Panc1 (cell line): Measurements from ENCODE around the gene CARD10. TPM values are rescaled to one million over a fixed set of nuclear protein-coding genes. Genes with fewer than 3 reads are reported as not detected.

Experiments
- ATAC-seq: fragments of 200-7000 bp; cut with Tn5 transposase; 2 replicates; pipeline ENCODE4 v1.9.1; 2020; ENCODE audit warnings: mild to moderate bottlenecking, moderate library complexity
- BruUV-seq: library from RNA; stranded (reverse); fragments of 400-500 nt; replicated peaks from 2 replicates; lab custom pipeline; 2021; lab: Mats Ljungman, UMichigan
- CTCF ChIA-PET: fragments of 300-600 bp; sonication (Branson Sonifier 250); formaldehyde crosslinking; loops from one replicate; lab custom pipeline; 2022; ENCODE audit warnings: antibody characterized with exemption; lab: Charles Lee
- POLR2A ChIA-PET: fragments of 300-600 bp; sonication (Branson Sonifier 250); formaldehyde crosslinking; loops from one replicate; lab custom pipeline; 2022; ENCODE audit warnings: antibody characterized with exemption; lab: Charles Lee
- DNase-seq: peaks from one replicate; pipeline ENCODE4 v3.0.0-alpha.2; 2010; ENCODE audit warnings: low read depth, low spot score
- H3K27ac ChIP-seq: 2 replicates; pipeline ENCODE4 v1.5.1; 2011; ENCODE audit warnings: mild to moderate bottlenecking, low read length, inconsistent platforms
- H3K27me3 ChIP-seq: fragments of 200-500 bp; sonication (Bioruptor generic); 2 replicates; pipeline ENCODE4 v1.6.0; 2014; ENCODE audit warnings: low read length, inconsistent platforms; ENCODE audit not compliant: control insufficient read depth, insufficient read depth
- H3K36me3 ChIP-seq: fragments of 200-500 bp; sonication (Bioruptor generic); 2 replicates; pipeline ENCODE4 v1.5.1; 2014; ENCODE audit warnings: inconsistent platforms, mild to moderate bottlenecking, low read length, moderate library complexity; ENCODE audit not compliant: control insufficient read depth, insufficient read depth
- H3K4me1 ChIP-seq: 2 replicates; pipeline ENCODE4 v1.5.1; 2011; ENCODE audit warnings: inconsistent platforms, mild to moderate bottlenecking, low read length, moderate library complexity; ENCODE audit not compliant: control insufficient read depth, insufficient read depth
- H3K4me3 ChIP-seq, 2 experiments: 2 replicates each; pipeline ENCODE4 v1.5.1; 2011 to 2012; ENCODE audit warnings: low read depth in 2 of 2, low read length in 2 of 2, mild to moderate bottlenecking in 2 of 2, inconsistent platforms in 1 of 2, moderate library complexity in 1 of 2
- H3K9me3 ChIP-seq: fragments of 200-500 bp; sonication (Bioruptor generic); 2 replicates; pipeline ENCODE4 v1.5.1; 2014; ENCODE audit warnings: low read depth, mild to moderate bottlenecking, inconsistent platforms, low read length, moderate library complexity; ENCODE audit not compliant: control insufficient read depth, insufficient read depth
- CTCF ChIP-seq: fragments of 450-650 bp; IDR thresholded peaks from 2 replicates; pipeline ENCODE4 v1.5.1; 2017; ENCODE audit warnings: mild to moderate bottlenecking
- POLR2AphosphoS5 ChIP-seq: IDR thresholded peaks from 2 replicates; pipeline ENCODE4 v1.6.1; 2012; ENCODE audit warnings: mild to moderate bottlenecking, low read depth, low read length, moderate library complexity
- SIN3A ChIP-seq: IDR thresholded peaks from 2 replicates; pipeline ENCODE4 v1.6.1; 2012; ENCODE audit warnings: low read depth, mild to moderate bottlenecking, low read length, moderate library complexity, borderline replicate concordance; ENCODE audit not compliant: insufficient read depth
- TCF7L2 ChIP-seq: IDR thresholded peaks from 2 replicates; pipeline ENCODE4 v1.6.1; 2011; ENCODE audit warnings: mild to moderate bottlenecking, low read depth, low read length, inconsistent platforms
- in situ Hi-C: cut with HindIII; loops from 2 replicates; pipeline ENCODE4 v1.10.0; 2016; ENCODE audit warnings: low sequenced_read_pairs, low pct_unique_long_range_greater_than_20kb
- intact Hi-C: fragments of 100-400 bp; cut with micrococcal nuclease; formaldehyde crosslinking; loops from one replicate; pipeline ENCODE4 v1.10.0; 2022; ENCODE audit not compliant: unreplicated experiment
- total RNA-seq: library from RNA; stranded (reverse); gene quantifications from one replicate; pipeline ENCODE4 v1.2.1, GENCODE V29; 2021; ENCODE audit not compliant: unreplicated experiment
- TF ChIP-seq, protein P1 (sequence below), 2 experiments: IDR thresholded peaks; 2 replicates each; pipeline ENCODE4 v1.6.1; 2011 to 2012; ENCODE audit warnings: low read depth in 2 of 2, control low read depth in 1 of 2, low read length in 1 of 2, mild to moderate bottlenecking in 1 of 2, moderate library complexity in 1 of 2; ENCODE audit not compliant: insufficient read depth in 1 of 2

CARD10 gene
- total RNA-seq, 1 experiment from 2014 or later: 43.1 TPM

DNA sequence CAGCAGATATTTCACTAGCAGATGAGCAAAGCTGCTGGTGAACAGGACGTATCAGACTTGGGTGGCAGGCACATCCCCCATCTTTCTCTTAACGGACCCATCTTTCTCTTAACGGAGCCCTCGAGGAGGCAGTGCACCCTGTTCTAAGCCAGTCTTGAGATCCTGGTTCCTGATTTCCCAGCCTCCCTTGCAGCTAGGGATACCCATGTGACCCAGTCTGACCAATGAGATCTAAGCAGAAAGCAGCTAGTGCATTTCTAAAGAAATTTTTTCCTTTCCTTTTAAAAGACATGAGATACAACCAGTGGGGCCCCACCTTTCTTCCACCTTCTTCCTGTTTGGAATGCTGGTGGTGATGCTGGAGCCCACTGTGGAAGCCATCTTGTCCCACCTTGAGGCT, 78.3 kb downstream of the CARD10 start:
- no TSS peak for BruUV-seq
- in situ Hi-C loops: no loop called here
- no peaks in the 10 kb centered on the region for H3K4me1 ChIP-seq
- ATAC-seq: no peak
- intact Hi-C loops: no loop called here
- H3K27ac ChIP-seq: no peak overlapping the region
- no peaks in the 10 kb centered on the region for H3K9me3 ChIP-seq
- H3K27me3 ChIP-seq: no peaks in the 10 kb centered on the region
- no peak for DNase-seq
- no peak for TF ChIP-seq CTCF
- TF ChIP-seq POLR2AphosphoS5: no peak
- TF ChIP-seq, protein P1, sequence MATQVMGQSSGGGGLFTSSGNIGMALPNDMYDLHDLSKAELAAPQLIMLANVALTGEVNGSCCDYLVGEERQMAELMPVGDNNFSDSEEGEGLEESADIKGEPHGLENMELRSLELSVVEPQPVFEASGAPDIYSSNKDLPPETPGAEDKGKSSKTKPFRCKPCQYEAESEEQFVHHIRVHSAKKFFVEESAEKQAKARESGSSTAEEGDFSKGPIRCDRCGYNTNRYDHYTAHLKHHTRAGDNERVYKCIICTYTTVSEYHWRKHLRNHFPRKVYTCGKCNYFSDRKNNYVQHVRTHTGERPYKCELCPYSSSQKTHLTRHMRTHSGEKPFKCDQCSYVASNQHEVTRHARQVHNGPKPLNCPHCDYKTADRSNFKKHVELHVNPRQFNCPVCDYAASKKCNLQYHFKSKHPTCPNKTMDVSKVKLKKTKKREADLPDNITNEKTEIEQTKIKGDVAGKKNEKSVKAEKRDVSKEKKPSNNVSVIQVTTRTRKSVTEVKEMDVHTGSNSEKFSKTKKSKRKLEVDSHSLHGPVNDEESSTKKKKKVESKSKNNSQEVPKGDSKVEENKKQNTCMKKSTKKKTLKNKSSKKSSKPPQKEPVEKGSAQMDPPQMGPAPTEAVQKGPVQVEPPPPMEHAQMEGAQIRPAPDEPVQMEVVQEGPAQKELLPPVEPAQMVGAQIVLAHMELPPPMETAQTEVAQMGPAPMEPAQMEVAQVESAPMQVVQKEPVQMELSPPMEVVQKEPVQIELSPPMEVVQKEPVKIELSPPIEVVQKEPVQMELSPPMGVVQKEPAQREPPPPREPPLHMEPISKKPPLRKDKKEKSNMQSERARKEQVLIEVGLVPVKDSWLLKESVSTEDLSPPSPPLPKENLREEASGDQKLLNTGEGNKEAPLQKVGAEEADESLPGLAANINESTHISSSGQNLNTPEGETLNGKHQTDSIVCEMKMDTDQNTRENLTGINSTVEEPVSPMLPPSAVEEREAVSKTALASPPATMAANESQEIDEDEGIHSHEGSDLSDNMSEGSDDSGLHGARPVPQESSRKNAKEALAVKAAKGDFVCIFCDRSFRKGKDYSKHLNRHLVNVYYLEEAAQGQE (IDR thresholded peaks at IDR 0.05; ENCODE audit: insufficient read depth in 1 of 2, low read depth in 2 of 2, low read length in 1 of 2): no peak
- no peak for TF ChIP-seq SIN3A
- TF ChIP-seq TCF7L2: no peak
- ChIA-PET CTCF (interaction anchor here (1.1 kb wide), 1 partner anchor 13 kb away, joined by 5 read pairs; no protein-coding TSS in a partner anchor), POLR2A (no interaction called here)
- no peak overlapping the region for H3K4me3 ChIP-seq
- H3K36me3 ChIP-seq: no peaks in the 10 kb centered on the region

Other genes starting within 250 kb of the CARD10 start
- 1.3 TPM for gene CYTH4, start 236.9 kb downstream of the CARD10 start, total RNA-seq
- gene ELFN2, start 91.9 kb downstream of the CARD10 start, total RNA-seq: 2.9 TPM
- 7.1 TPM for gene MFNG, start 33.0 kb downstream of the CARD10 start, total RNA-seq
- gene CDC42EP1, start 41.1 kb upstream of the CARD10 start, total RNA-seq: 62.5 TPM
- not detected for gene LGALS2, start 60.7 kb upstream of the CARD10 start, total RNA-seq
- 45.4 TPM for gene GGA1, start 89.4 kb upstream of the CARD10 start, total RNA-seq
- 6.8 TPM for gene SH3BP1, start 120.3 kb upstream of the CARD10 start, total RNA-seq
- gene PDXP, start 139.3 kb upstream of the CARD10 start, total RNA-seq: 17.6 TPM
- 1,518 TPM for gene LGALS1, start 156.2 kb upstream of the CARD10 start, total RNA-seq
- gene NOL12, start 166.9 kb upstream of the CARD10 start, total RNA-seq: 32.7 TPM
- 50.5 TPM for gene TRIOBP, start 177.6 kb upstream of the CARD10 start, total RNA-seq